Liver (tissue), 9 donors: Measurements from ENCODE around the gene SOHLH1. TPM values are rescaled to one million over a fixed set of nuclear protein-coding genes. Genes with fewer than 3 reads are reported as not detected.
"Not testable (repeated sequence)": the region's sequence is repeated elsewhere in the genome, so short reads cannot be mapped to it uniquely, and the experiment has no call there.

ENCODE experiments used
- DNase-seq: peaks from one replicate; pipeline ENCODE4 v3.0.0-alpha.2; 2017; ENCODE audit warnings: low spot score
- H3K27ac ChIP-seq, 2 donors: one replicate each; pipeline ENCODE4 v1.7.0; 2013; ENCODE audit warnings: inconsistent platforms in 2 of 2, low read length in 2 of 2, control low read depth in 1 of 2, low read depth in 1 of 2, mild to moderate bottlenecking in 1 of 2
- H3K27me3 ChIP-seq, 4 donors: one replicate each; pipeline versions ENCODE4 v1.6.1 to v1.7.0; 2013; ENCODE audit warnings: low read length in 3 of 4, inconsistent platforms in 1 of 4, mild to moderate bottlenecking in 1 of 4, moderate library complexity in 1 of 4; ENCODE audit not compliant: control insufficient read depth in 4 of 4, insufficient read depth in 4 of 4
- H3K36me3 ChIP-seq, 4 donors: one replicate each; pipeline versions ENCODE4 v1.6.1 to v1.7.0; 2013; ENCODE audit warnings: low read length in 3 of 4, mild to moderate bottlenecking in 3 of 4, low read depth in 1 of 4, moderate library complexity in 1 of 4; ENCODE audit not compliant: control insufficient read depth in 4 of 4, insufficient read depth in 3 of 4
- H3K4me1 ChIP-seq, 4 donors: one replicate each; pipeline versions ENCODE4 v1.6.1 to v1.7.0; 2013; ENCODE audit warnings: low read length in 3 of 4, mild to moderate bottlenecking in 3 of 4, moderate library complexity in 1 of 4; ENCODE audit not compliant: control insufficient read depth in 4 of 4, insufficient read depth in 4 of 4
- H3K4me3 ChIP-seq, 3 donors: one replicate each; pipeline versions ENCODE4 v1.6.1 to v1.7.0; 2013; ENCODE audit warnings: low read length in 3 of 3, control low read depth in 1 of 3, low read depth in 1 of 3, mild to moderate bottlenecking in 1 of 3
- H3K9ac ChIP-seq, 2 donors: one replicate each; pipeline ENCODE4 v1.7.0; 2013; ENCODE audit warnings: low read length in 2 of 2, mild to moderate bottlenecking in 2 of 2, moderate library complexity in 2 of 2, control low read depth in 1 of 2, low read depth in 1 of 2
- H3K9me3 ChIP-seq, 4 donors: one replicate each; pipeline versions ENCODE4 v1.6.1 to v1.7.0; 2013; ENCODE audit warnings: low read length in 3 of 4; ENCODE audit not compliant: control insufficient read depth in 4 of 4
- FOXA2 ChIP-seq: IDR thresholded peaks from 2 replicates; pipeline ENCODE4 v1.6.1; 2016; ENCODE audit warnings: antibody characterized with exemption
- HNF4G ChIP-seq: IDR thresholded peaks from 2 replicates; pipeline ENCODE4 v1.6.1; 2016; ENCODE audit warnings: antibody characterized with exemption
- JUND ChIP-seq, 2 donors: IDR thresholded peaks; 2 replicates each; pipeline ENCODE4 v1.6.1; 2016; ENCODE audit warnings: antibody characterized with exemption in 2 of 2
- MAX ChIP-seq: IDR thresholded peaks from 2 replicates; pipeline ENCODE4 v1.6.1; 2016; ENCODE audit warnings: antibody characterized with exemption
- RAD21 ChIP-seq, 2 donors: IDR thresholded peaks; 2 replicates each; pipeline ENCODE4 v1.6.1; 2016; ENCODE audit warnings: antibody characterized with exemption in 2 of 2, mild to moderate bottlenecking in 2 of 2
- REST ChIP-seq: IDR thresholded peaks from 2 replicates; pipeline ENCODE4 v1.6.1; 2016; ENCODE audit warnings: antibody characterized with exemption, mild to moderate bottlenecking
- TAF1 ChIP-seq: conservative IDR thresholded peaks from 2 replicates; pipeline ENCODE4 v1.6.1; 2016; ENCODE audit warnings: antibody characterized with exemption, mild to moderate bottlenecking
- YY1 ChIP-seq: IDR thresholded peaks from 2 replicates; pipeline ENCODE4 v1.6.1; 2016; ENCODE audit warnings: antibody characterized with exemption, mild to moderate bottlenecking
- WGBS: extraction: QIAGEN DNeasy Blood & Tissue Kit; methylation state at CpG from one replicate; pipeline ENCODE4 v1.1.7; 2013; 5-methylcytosine and 5-hydroxymethylcytosine counted together
- polyA plus RNA-seq, 2 donors: library from polyadenylated mRNA; stranded (reverse) in 1 of 2; unstranded in 1 of 2; fragments of 200-250 nt in 1 of 2; fragments of >200 nt in 1 of 2; fragmentation: Nextera tagmentation in 1 of 2; extraction: Ambion mirVana in 1 of 2; gene quantifications; one replicate each; pipeline versions ENCODE4 v1.2.1 to v1.2.3, GENCODE V29; 2013 to 2015
- total RNA-seq, 2 donors: library from RNA; depleted of rRNA; stranded (reverse); fragments of >200 nt; gene quantifications; one replicate each; pipeline ENCODE4 v1.2.3, GENCODE V29; 2014
- donor health status: healthy.
- donor health status: healthy.
- donor health status: healthy.
- donor health status: healthy.
- donor health status: healthy.

SOHLH1 gene
- total and polyA plus RNA-seq, 4 donors: not detected

- 85% methylated on average over 41 of the region's 41 CpGs for WGBS
- Histone ChIP-seq H3K36me3 (no peaks in the 10 kb centered on the region), H3K9me3 (no peaks in the 10 kb centered on the region), H3K4me3 (no peak overlapping the region), H3K27ac (no peak overlapping the region), H3K4me1 (no peaks in the 10 kb centered on the region), H3K9ac (no peak overlapping the region), H3K27me3 (peaks cover 0 to 2% (median 0%) of the 10 kb centered on the region in 4 donors)
- DNase-seq: no peak
- TF ChIP-seq YY1: no peak
- TF ChIP-seq TAF1: no peak
- no peak for TF ChIP-seq JUND (IDR thresholded peaks at IDR 0.05)
- TF ChIP-seq HNF4G: no peak
- TF ChIP-seq MAX: no peak
- no peak for TF ChIP-seq RAD21 (IDR thresholded peaks at IDR 0.05)
- TF ChIP-seq REST: no peak
- no peak for TF ChIP-seq FOXA2
These were observed 28.3 kb downstream of the SOHLH1 start for GRCh38 chr9:135670721-135671590.

- Histone ChIP-seq H3K4me1 (no peaks in the 10 kb centered on the region), H3K9ac (no peak overlapping the region), H3K27me3 (peaks cover 0 to 2% (median 0%) of the 10 kb centered on the region in 4 donors), H3K36me3 (no peaks in the 10 kb centered on the region), H3K9me3 (no peaks in the 10 kb centered on the region), H3K4me3 (no peak overlapping the region), H3K27ac (no peak overlapping the region)
- DNase-seq: no peak
- no peak for TF ChIP-seq RAD21 (IDR thresholded peaks at IDR 0.05)
- TF ChIP-seq HNF4G: no peak
- 94% methylated on average over 9 of the region's 9 CpGs for WGBS
These were observed 29.5 kb downstream of the SOHLH1 start for GRCh38 chr9:135669616-135670285.

- H3K9ac ChIP-seq, DNase-seq, H3K4me1 ChIP-seq, H3K36me3 ChIP-seq, H3K4me3 ChIP-seq, H3K27ac ChIP-seq, H3K27me3 ChIP-seq, H3K9me3 ChIP-seq: not testable (repeated sequence)
- WGBS: 84% methylated on average over 5 of the region's 5 CpGs
These were observed 30.3 kb downstream of the SOHLH1 start for GRCh38 chr9:135669018-135669417.
